Erythroblast (primary cell): ENCODE measurements around the gene CCDC158.

Experiments
- GATA1 ChIP-seq: IDR thresholded peaks from 2 replicates; pipeline ENCODE4 v1.6.1; 2011; ENCODE audit warnings: low read depth, mild to moderate bottlenecking, control low read depth, low read length, moderate library complexity
- POLR2A ChIP-seq: IDR thresholded peaks from 2 replicates; pipeline ENCODE4 v1.6.1; 2011; ENCODE audit warnings: mild to moderate bottlenecking, low read length

DNA sequence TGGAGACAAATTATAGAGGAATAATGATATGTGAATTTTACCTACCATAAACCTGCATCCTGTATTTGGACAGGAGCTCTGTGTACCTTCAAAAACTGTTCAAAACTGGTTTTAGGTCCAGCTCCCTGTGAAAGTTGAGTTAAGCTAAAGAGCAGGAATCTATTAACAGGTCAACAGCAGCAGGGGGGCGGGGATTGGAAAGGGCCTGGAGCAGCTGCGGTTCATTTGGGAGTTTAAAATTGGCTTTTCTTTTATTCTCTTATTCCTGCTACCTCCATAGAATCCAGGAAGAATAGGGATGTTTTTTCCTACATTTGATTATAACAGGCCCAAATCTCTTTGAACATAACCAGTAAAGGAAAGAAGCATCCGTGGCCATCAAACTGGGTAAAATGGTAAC is 37.9 kb upstream of the CCDC158 start:
- no peak for TF ChIP-seq POLR2A
- TF ChIP-seq GATA1: no peak
